Spleen (tissue), 11 donors: ENCODE results near the gene EED. TPM values are rescaled to one million over a fixed set of nuclear protein-coding genes. Genes with fewer than 3 reads are reported as not detected.
A peak's percentile ranks its signal among the peaks of the same experiment; 100 is the strongest.

Experiments used
- DNase-seq: peaks from one replicate; pipeline ENCODE4 v3.0.0-alpha.2; 2020
- H3K27ac ChIP-seq, 8 donors: fragments of 200-600 bp; sonication (generic) in 7 of 8; 1 replicate in 4 of 8; 2 replicates in 4 of 8; pipeline versions ENCODE4 v1.5.0 to v1.8.0; 2016 to 2021; ENCODE audit warnings: inconsistent platforms in 4 of 8, mild to moderate bottlenecking in 4 of 8, moderate library complexity in 1 of 8
- H3K27me3 ChIP-seq, 7 donors: fragments of 200-600 bp; sonication (generic) in 6 of 7; replicated peaks in 1 of 7; 1 replicate in 4 of 7; 2 replicates in 3 of 7; pipeline versions ENCODE4 v1.5.0 to v1.8.0; 2016 to 2021; ENCODE audit warnings: inconsistent platforms in 3 of 7, mild to moderate bottlenecking in 1 of 7
- H3K36me3 ChIP-seq, 6 donors: fragments of 200-600 bp; sonication (generic) in 5 of 6; 1 replicate in 4 of 6; 2 replicates in 2 of 6; pipeline versions ENCODE4 v1.5.0 to v1.8.0; 2016 to 2021; ENCODE audit warnings: inconsistent platforms in 2 of 6
- H3K4me1 ChIP-seq, 6 donors: fragments of 200-600 bp; sonication (generic) in 5 of 6; 1 replicate in 3 of 6; 2 replicates in 3 of 6; pipeline versions ENCODE4 v1.5.0 to v1.8.0; 2016 to 2021; ENCODE audit warnings: inconsistent platforms in 3 of 6
- H3K4me3 ChIP-seq, 8 donors: fragments of 200-600 bp; sonication (generic) in 7 of 8; 1 replicate in 4 of 8; 2 replicates in 4 of 8; pipeline versions ENCODE4 v1.5.0 to v1.8.0; 2016 to 2021; ENCODE audit warnings: inconsistent platforms in 4 of 8, mild to moderate bottlenecking in 4 of 8, moderate library complexity in 2 of 8
- H3K9me3 ChIP-seq, 8 donors: fragments of 200-600 bp; sonication (generic) in 7 of 8; 1 replicate in 4 of 8; 2 replicates in 4 of 8; pipeline versions ENCODE4 v1.5.0 to v1.8.0; 2016 to 2021; ENCODE audit warnings: inconsistent platforms in 4 of 8
- CTCF ChIP-seq, 11 experiments: fragments of 200-600 bp in 7 of 11; fragments of 450-650 bp in 4 of 11; sonication (generic) in 4 of 11; IDR thresholded peaks in 8 of 11; conservative IDR thresholded peaks in 3 of 11; 1 replicate in 7 of 11; 2 replicates in 4 of 11; pipeline versions ENCODE4 v1.4.0 to v1.8.0; 2016 to 2021; ENCODE audit warnings: antibody characterized with exemption in 11 of 11, inconsistent platforms in 4 of 11, mild to moderate bottlenecking in 1 of 11
- POLR2A ChIP-seq, 3 donors: fragments of 450-650 bp; IDR thresholded peaks; one replicate each; pipeline ENCODE4 v1.5.1; 2017; ENCODE audit warnings: antibody characterized with exemption in 3 of 3, mild to moderate bottlenecking in 1 of 3
- POLR2AphosphoS5 ChIP-seq, 3 donors: sonication (generic); formaldehyde crosslinking; IDR thresholded peaks; one replicate each; pipeline ENCODE4 v1.5.1; 2017; ENCODE audit warnings: antibody characterized with exemption in 3 of 3
- WGBS, 5 donors: extraction: QIAGEN DNeasy Blood & Tissue Kit in 3 of 5; methylation state at CpG; one replicate each; pipeline versions ENCODE4 v1.1.5 to v1.1.7; 2013 to 2018; 5-methylcytosine and 5-hydroxymethylcytosine counted together
- intact Hi-C: fragments of 100-400 bp; cut with DNase I; formaldehyde crosslinking; loops from one replicate; pipeline ENCODE4 v1.15.0; 2023; ENCODE audit warnings: low total_unique reads
- polyA plus RNA-seq, 3 donors: library from polyadenylated mRNA; stranded (reverse); fragments of 200-250 nt; gene quantifications; one replicate each; pipeline ENCODE4 v1.2.1, GENCODE V29; 2013
- total RNA-seq, 7 donors: library from RNA; depleted of rRNA in 3 of 7; stranded (reverse); fragments of >200 nt in 3 of 7; fragmentation: NEBNext Ultra II Directional in 4 of 7; extraction: Animal tissue kit (Norgen Biotek cat#: 25700) in 4 of 7; gene quantifications; one replicate each; pipeline versions ENCODE4 v1.1.0 to v1.2.1, GENCODE V29; 2016 to 2021
- donor health status: healthy with polysubstance abuse.
- donor health status: DM: no; HTN: no; CAD: no; lungs with moderate emphysema.
- donor health status: DM: no; HTN: no; CAD: no.
- donor health status: Bipolar disorder and iron deficiency.
- donor health status: healthy.
- donor health status: DM: no; HTN: no; CAD: no.
- donor health status: DM: yes; HTN: yes; CAD: no.

EED gene
- total and polyA plus RNA-seq, 10 donors = 24.3 to 48.1 (median 31.1) TPM

- no peaks in the 10 kb centered on the region for H3K36me3 ChIP-seq
- H3K27me3 ChIP-seq = no peaks in the 10 kb centered on the region
- WGBS, 5 donors = 1 to 3% (median 3%) methylated on average over 18 of the region's 18 CpGs
- H3K9me3 ChIP-seq = no peaks in the 10 kb centered on the region
- TF ChIP-seq POLR2AphosphoS5 (IDR thresholded peaks at IDR 0.05) = peak in 1 of 3 donors; percentile 51
- TF ChIP-seq CTCF (IDR thresholded peaks at IDR 0.05 in 8 of 11, conservative IDR thresholded peaks at IDR 0.05 in 3 of 11) = no peak
- H3K4me1 ChIP-seq = peaks cover 21 to 50% (median 45%) of the 10 kb centered on the region in 6 donors
- peak; percentile 95 for DNase-seq
- H3K4me3 ChIP-seq = peak overlapping the region; percentile 69 to 90 (median 83)
- intact Hi-C loops = loop anchor here (10.0 kb wide), 1 partner anchor 51 kb away; no protein-coding TSS in a partner anchor
- peak overlapping the region; percentile 91 to 100 (median 98) for H3K27ac ChIP-seq
Measured at GRCh38 chr11:86244063-86244521, 461 bp upstream of the EED start.

- peak; percentile 79 for DNase-seq
- Histone ChIP-seq H3K9me3 (no peaks in the 10 kb centered on the region), H3K4me1 (peaks cover 36 to 65% (median 59%) of the 10 kb centered on the region in 6 donors), H3K27ac (peak overlapping the region; percentile 91 to 100 (median 98)), H3K27me3 (no peaks in the 10 kb centered on the region), H3K4me3 (peak overlapping the region; percentile 69 to 90 (median 83)), H3K36me3 (no peaks in the 10 kb centered on the region)
- TF ChIP-seq POLR2AphosphoS5 (IDR thresholded peaks at IDR 0.05) = no peak
- TF ChIP-seq POLR2A (IDR thresholded peaks at IDR 0.05) = no peak
- no peak for TF ChIP-seq CTCF (IDR thresholded peaks at IDR 0.05 in 8 of 11, conservative IDR thresholded peaks at IDR 0.05 in 3 of 11)
- intact Hi-C loops = loop anchor here (10.0 kb wide), 1 partner anchor 49 kb away; no protein-coding TSS in a partner anchor
- WGBS, 5 donors = 0 to 2% (median 1%) methylated on average over 38 of the region's 38 CpGs
Measured at GRCh38 chr11:86245369-86246292, 1.1 kb downstream of the EED start.

GRCh38 chr11:86246293-86246675, 1.7 kb downstream of the EED start:
- Histone ChIP-seq H3K4me1 (peaks cover 38 to 72% (median 64%) of the 10 kb centered on the region in 6 donors), H3K9me3 (no peaks in the 10 kb centered on the region), H3K4me3 (peak overlapping the region in 7 of 8 donors; percentile 69 to 90 (median 83)), H3K27ac (peak overlapping the region in 5 of 8 donors; percentile 98 to 100 (median 98)), H3K27me3 (no peaks in the 10 kb centered on the region), H3K36me3 (peaks cover 0 to under 1% (median 0%) of the 10 kb centered on the region in 6 donors)
- intact Hi-C loops = loop anchor here (10.0 kb wide), 1 partner anchor 49 kb away; no protein-coding TSS in a partner anchor
- TF ChIP-seq POLR2A (IDR thresholded peaks at IDR 0.05) = no peak
- WGBS, 5 donors = 46 to 65% (median 58%) methylated on average over 5 of the region's 5 CpGs
- no peak for DNase-seq

GRCh38 chr11:86247608-86248007, 3.1 kb downstream of the EED start:
- Histone ChIP-seq H3K4me1 (peaks cover 38 to 85% (median 66%) of the 10 kb centered on the region in 6 donors), H3K4me3 (no peak overlapping the region), H3K27ac (no peak overlapping the region), H3K36me3 (peaks cover 0 to 12% (median 2%) of the 10 kb centered on the region in 6 donors), H3K9me3 (no peaks in the 10 kb centered on the region), H3K27me3 (no peaks in the 10 kb centered on the region)
- 79 to 91% (median 83%) methylated on average over 1 of the region's 1 CpG for WGBS, 5 donors
- TF ChIP-seq CTCF (IDR thresholded peaks at IDR 0.05 in 8 of 11, conservative IDR thresholded peaks at IDR 0.05 in 3 of 11) (no peak), POLR2AphosphoS5 (IDR thresholded peaks at IDR 0.05) (no peak)
- intact Hi-C loops = loop anchor here (10.0 kb wide), 1 partner anchor 47 kb away; no protein-coding TSS in a partner anchor
- no peak for DNase-seq
